Measurements from ENCODE around the gene DSG4.

The DSG4 gene

DNA sequence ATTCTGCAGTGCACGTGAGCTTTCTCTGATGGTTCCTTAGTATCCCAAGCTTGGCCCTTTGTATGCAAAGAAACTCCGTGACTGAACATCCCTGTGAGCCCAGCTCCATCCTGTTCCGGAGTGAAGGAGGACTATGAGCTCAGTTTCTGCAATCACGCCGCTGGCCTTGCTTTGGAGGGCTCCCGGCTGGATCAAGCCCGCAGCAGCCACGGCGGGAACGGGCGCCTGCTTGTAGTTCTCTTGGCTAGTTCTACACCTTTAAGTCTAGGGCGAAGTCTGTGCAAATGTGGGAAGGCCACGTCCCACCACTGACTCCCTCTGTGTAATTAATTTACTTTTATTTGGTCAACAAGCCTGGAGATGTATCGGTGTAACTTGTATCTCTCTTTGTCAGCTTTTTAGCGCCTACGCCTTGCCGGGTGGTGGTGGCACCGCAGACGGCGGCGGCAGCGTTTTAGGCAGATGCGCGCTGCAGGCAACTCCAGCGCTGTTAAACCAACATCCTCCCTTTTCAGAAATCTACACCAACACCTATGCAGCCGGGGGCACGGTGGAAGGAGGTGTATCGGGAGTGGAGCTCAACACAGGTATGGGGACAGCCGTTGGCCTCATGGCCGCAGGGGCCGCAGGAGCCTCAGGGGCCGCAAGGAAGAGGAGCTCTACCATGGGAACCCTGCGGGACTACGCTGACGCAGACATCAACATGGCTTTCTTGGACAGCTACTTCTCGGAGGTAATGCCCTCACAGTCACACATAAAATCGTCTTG lies 34.3 kb downstream of the DSG4 start (continued):
- TF ChIP-seq ARNTL (CRISPR knock-in tag; IDR thresholded peaks at IDR 0.05; ENCODE audit: borderline replicate concordance, low read depth) (no peak), ZNF565 (CRISPR knock-in tag; conservative IDR thresholded peaks at IDR 0.05; ENCODE audit: low read depth) (no peak), OSR1 (CRISPR knock-in tag; IDR thresholded peaks at IDR 0.05) (no peak), SNAI2 (CRISPR knock-in tag; IDR thresholded peaks at IDR 0.05) (no peak)
- TF ChIP-seq, protein P1, sequence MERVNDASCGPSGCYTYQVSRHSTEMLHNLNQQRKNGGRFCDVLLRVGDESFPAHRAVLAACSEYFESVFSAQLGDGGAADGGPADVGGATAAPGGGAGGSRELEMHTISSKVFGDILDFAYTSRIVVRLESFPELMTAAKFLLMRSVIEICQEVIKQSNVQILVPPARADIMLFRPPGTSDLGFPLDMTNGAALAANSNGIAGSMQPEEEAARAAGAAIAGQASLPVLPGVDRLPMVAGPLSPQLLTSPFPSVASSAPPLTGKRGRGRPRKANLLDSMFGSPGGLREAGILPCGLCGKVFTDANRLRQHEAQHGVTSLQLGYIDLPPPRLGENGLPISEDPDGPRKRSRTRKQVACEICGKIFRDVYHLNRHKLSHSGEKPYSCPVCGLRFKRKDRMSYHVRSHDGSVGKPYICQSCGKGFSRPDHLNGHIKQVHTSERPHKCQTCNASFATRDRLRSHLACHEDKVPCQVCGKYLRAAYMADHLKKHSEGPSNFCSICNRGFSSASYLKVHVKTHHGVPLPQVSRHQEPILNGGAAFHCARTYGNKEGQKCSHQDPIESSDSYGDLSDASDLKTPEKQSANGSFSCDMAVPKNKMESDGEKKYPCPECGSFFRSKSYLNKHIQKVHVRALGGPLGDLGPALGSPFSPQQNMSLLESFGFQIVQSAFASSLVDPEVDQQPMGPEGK (CRISPR knock-in tag; IDR thresholded peaks at IDR 0.05; ENCODE audit: borderline replicate concordance), result no peak

DNA sequence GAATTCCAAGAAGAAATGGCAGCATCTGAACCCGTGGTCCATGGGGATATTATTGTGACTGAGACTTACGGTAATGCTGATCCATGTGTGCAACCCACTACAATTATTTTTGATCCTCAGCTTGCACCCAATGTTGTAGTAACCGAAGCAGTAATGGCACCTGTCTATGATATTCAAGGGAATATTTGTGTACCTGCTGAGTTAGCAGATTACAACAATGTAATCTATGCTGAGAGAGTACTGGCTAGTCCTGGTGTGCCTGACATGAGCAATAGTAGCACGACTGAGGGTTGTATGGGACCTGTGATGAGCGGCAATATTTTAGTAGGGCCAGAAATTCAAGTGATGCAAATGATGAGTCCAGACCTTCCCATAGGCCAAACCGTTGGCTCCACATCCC lies 36.6 kb downstream of the DSG4 start:
- no peak for TF ChIP-seq ZFP3 (CRISPR knock-in tag; IDR thresholded peaks at IDR 0.05)
- TF ChIP-seq RARB (CRISPR knock-in tag; IDR thresholded peaks at IDR 0.05), result no peak
- no peak for TF ChIP-seq TCF4 (CRISPR knock-in tag; IDR thresholded peaks at IDR 0.05; ENCODE audit: borderline replicate concordance)
- TF ChIP-seq ESRRG (CRISPR knock-in tag; IDR thresholded peaks at IDR 0.05), result no peak
- TF ChIP-seq SNAI2 (CRISPR knock-in tag; IDR thresholded peaks at IDR 0.05), result no peak
- no peak for TF ChIP-seq ZC3H10 (CRISPR knock-in tag; IDR thresholded peaks at IDR 0.05)
- TF ChIP-seq CSDC2 (CRISPR knock-in tag; IDR thresholded peaks at IDR 0.05), result no peak
- TF ChIP-seq ARNTL (CRISPR knock-in tag; IDR thresholded peaks at IDR 0.05; ENCODE audit: borderline replicate concordance, low read depth), result no peak
- TF ChIP-seq ZNF565 (CRISPR knock-in tag; conservative IDR thresholded peaks at IDR 0.05; ENCODE audit: low read depth), result no peak
- TF ChIP-seq TOX (CRISPR knock-in tag; IDR thresholded peaks at IDR 0.05; ENCODE audit: borderline replicate concordance), result no peak
- TF ChIP-seq, protein P2, sequence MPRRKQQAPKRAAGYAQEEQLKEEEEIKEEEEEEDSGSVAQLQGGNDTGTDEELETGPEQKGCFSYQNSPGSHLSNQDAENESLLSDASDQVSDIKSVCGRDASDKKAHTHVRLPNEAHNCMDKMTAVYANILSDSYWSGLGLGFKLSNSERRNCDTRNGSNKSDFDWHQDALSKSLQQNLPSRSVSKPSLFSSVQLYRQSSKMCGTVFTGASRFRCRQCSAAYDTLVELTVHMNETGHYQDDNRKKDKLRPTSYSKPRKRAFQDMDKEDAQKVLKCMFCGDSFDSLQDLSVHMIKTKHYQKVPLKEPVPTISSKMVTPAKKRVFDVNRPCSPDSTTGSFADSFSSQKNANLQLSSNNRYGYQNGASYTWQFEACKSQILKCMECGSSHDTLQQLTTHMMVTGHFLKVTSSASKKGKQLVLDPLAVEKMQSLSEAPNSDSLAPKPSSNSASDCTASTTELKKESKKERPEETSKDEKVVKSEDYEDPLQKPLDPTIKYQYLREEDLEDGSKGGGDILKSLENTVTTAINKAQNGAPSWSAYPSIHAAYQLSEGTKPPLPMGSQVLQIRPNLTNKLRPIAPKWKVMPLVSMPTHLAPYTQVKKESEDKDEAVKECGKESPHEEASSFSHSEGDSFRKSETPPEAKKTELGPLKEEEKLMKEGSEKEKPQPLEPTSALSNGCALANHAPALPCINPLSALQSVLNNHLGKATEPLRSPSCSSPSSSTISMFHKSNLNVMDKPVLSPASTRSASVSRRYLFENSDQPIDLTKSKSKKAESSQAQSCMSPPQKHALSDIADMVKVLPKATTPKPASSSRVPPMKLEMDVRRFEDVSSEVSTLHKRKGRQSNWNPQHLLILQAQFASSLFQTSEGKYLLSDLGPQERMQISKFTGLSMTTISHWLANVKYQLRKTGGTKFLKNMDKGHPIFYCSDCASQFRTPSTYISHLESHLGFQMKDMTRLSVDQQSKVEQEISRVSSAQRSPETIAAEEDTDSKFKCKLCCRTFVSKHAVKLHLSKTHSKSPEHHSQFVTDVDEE (CRISPR knock-in tag; IDR thresholded peaks at IDR 0.05), result no peak
- no peak for TF ChIP-seq ISL1 (CRISPR knock-in tag; IDR thresholded peaks at IDR 0.05)
- TF ChIP-seq, protein P3, sequence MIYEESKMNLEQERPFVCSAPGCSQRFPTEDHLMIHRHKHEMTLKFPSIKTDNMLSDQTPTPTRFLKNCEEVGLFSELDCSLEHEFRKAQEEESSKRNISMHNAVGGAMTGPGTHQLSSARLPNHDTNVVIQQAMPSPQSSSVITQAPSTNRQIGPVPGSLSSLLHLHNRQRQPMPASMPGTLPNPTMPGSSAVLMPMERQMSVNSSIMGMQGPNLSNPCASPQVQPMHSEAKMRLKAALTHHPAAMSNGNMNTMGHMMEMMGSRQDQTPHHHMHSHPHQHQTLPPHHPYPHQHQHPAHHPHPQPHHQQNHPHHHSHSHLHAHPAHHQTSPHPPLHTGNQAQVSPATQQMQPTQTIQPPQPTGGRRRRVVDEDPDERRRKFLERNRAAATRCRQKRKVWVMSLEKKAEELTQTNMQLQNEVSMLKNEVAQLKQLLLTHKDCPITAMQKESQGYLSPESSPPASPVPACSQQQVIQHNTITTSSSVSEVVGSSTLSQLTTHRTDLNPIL (CRISPR knock-in tag; IDR thresholded peaks at IDR 0.05; ENCODE audit: low read depth), result no peak
- no peak for TF ChIP-seq ZNF70 (CRISPR knock-in tag; IDR thresholded peaks at IDR 0.05)
- no peak for TF ChIP-seq ZFP30 (CRISPR knock-in tag; IDR thresholded peaks at IDR 0.05)
- TF ChIP-seq, protein P1 (CRISPR knock-in tag; IDR thresholded peaks at IDR 0.05; ENCODE audit: borderline replicate concordance), result no peak
- no peak for ATAC-seq

DNA sequence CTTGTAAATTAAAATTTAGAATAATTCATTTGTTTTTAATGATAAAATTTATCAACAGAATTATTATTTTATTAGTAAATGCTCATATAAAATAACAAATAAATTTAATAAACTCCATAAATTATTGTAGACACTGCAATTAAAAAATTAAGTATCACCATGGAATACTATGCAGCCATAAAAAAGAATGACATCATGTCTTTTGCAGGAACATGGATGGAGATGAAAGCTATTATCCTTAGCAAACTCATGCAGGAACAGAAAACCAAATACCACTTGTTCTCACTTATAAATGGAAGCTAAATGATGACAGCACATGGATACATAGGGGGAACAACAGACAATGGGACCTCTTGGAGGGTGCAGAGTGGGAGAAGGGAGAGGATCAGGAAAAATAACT lies 41.3 kb downstream of the DSG4 start:
- TF ChIP-seq, protein P1 (CRISPR knock-in tag; IDR thresholded peaks at IDR 0.05; ENCODE audit: borderline replicate concordance), result no peak
- TF ChIP-seq ZC3H10 (CRISPR knock-in tag; IDR thresholded peaks at IDR 0.05), result no peak
- TF ChIP-seq ISL1 (CRISPR knock-in tag; IDR thresholded peaks at IDR 0.05), result no peak
- TF ChIP-seq ZNF8 (CRISPR knock-in tag; IDR thresholded peaks at IDR 0.05), result no peak
- TF ChIP-seq, protein P4, sequence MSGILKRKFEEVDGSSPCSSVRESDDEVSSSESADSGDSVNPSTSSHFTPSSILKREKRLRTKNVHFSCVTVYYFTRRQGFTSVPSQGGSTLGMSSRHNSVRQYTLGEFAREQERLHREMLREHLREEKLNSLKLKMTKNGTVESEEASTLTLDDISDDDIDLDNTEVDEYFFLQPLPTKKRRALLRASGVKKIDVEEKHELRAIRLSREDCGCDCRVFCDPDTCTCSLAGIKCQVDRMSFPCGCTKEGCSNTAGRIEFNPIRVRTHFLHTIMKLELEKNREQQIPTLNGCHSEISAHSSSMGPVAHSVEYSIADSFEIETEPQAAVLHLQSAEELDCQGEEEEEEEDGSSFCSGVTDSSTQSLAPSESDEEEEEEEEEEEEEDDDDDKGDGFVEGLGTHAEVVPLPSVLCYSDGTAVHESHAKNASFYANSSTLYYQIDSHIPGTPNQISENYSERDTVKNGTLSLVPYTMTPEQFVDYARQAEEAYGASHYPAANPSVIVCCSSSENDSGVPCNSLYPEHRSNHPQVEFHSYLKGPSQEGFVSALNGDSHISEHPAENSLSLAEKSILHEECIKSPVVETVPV (CRISPR knock-in tag; IDR thresholded peaks at IDR 0.05), result no peak
- TF ChIP-seq, protein P2 (CRISPR knock-in tag; IDR thresholded peaks at IDR 0.05), result no peak
- TF ChIP-seq TOX (CRISPR knock-in tag; IDR thresholded peaks at IDR 0.05; ENCODE audit: borderline replicate concordance), result no peak
- ATAC-seq, result no peak
